Smooth muscle cell (in vitro differentiated cells): Measurements from ENCODE around the gene CACTIN. TPM values are rescaled to one million over a fixed set of nuclear protein-coding genes. Genes with fewer than 3 reads are reported as not detected.

ENCODE experiments used
- DNase-seq: peaks from one replicate; lab custom pipeline; 2025; ENCODE audit not compliant: unreplicated experiment; lab: John Stamatoyannopoulos, UW
- H2AFZ ChIP-seq: fragments of 200-600 bp; sonication (generic); 2 replicates; pipeline ENCODE4 v1.6.0; 2016; ENCODE audit warnings: antibody characterized with exemption, low read depth, mild to moderate bottlenecking
- H3F3A ChIP-seq: fragments of 200-600 bp; sonication (generic); 2 replicates; pipeline ENCODE4 v1.6.0; 2017; ENCODE audit warnings: antibody characterized with exemption, low read depth
- H3K27ac ChIP-seq: fragments of 200-600 bp; sonication (generic); 2 replicates; pipeline ENCODE4 v1.5.1; 2016; ENCODE audit warnings: low read depth, mild to moderate bottlenecking
- H3K27me3 ChIP-seq: fragments of 200-600 bp; sonication (generic); 2 replicates; pipeline ENCODE4 v1.6.1; 2016; ENCODE audit warnings: low read depth, mild to moderate bottlenecking
- H3K36me3 ChIP-seq: fragments of 200-600 bp; sonication (generic); 2 replicates; pipeline ENCODE4 v1.5.1; 2016; ENCODE audit warnings: low read depth
- H3K4me1 ChIP-seq: fragments of 200-600 bp; sonication (generic); 2 replicates; pipeline ENCODE4 v1.5.1; 2016; ENCODE audit warnings: low read depth
- H3K4me2 ChIP-seq: fragments of 200-600 bp; sonication (generic); 2 replicates; pipeline ENCODE4 v1.6.0; 2016; ENCODE audit warnings: mild to moderate bottlenecking
- H3K4me3 ChIP-seq: fragments of 200-600 bp; sonication (generic); 2 replicates; pipeline ENCODE4 v1.5.1; 2016; ENCODE audit warnings: mild to moderate bottlenecking
- H3K79me2 ChIP-seq: fragments of 200-600 bp; sonication (generic); 2 replicates; pipeline ENCODE4 v1.6.0; 2016; ENCODE audit warnings: low read depth, mild to moderate bottlenecking
- H3K9ac ChIP-seq: fragments of 200-600 bp; sonication (generic); 2 replicates; pipeline ENCODE4 v1.6.0; 2016; ENCODE audit warnings: low read depth
- H3K9me3 ChIP-seq: fragments of 200-600 bp; sonication (generic); replicated peaks from 2 replicates; pipeline ENCODE4 v1.5.1; 2016; ENCODE audit warnings: low read depth
- H4K20me1 ChIP-seq: fragments of 200-600 bp; sonication (generic); 2 replicates; pipeline ENCODE4 v1.6.0; 2016; ENCODE audit warnings: low read depth
- WGBS: methylation state at CpG from one replicate; pipeline ENCODE4 v1.1.7; 2016; ENCODE audit warnings: low lambda C conversion rate; 5-methylcytosine and 5-hydroxymethylcytosine counted together
- polyA plus RNA-seq: library from polyadenylated mRNA; unstranded; fragments of >200 nt; fragmentation: Nextera tagmentation; extraction: Ambion mirVana; gene quantifications from 2 replicates; pipeline ENCODE4 v1.2.1, GENCODE V29; 2016
- total RNA-seq: library from RNA; depleted of rRNA; stranded (reverse); fragments of >200 nt; gene quantifications from 2 replicates; pipeline ENCODE4 v1.2.3, GENCODE V29; 2014
- TF ChIP-seq, protein P1 (sequence below): fragments of 200-600 bp; sonication (generic); IDR thresholded peaks from 2 replicates; pipeline ENCODE4 v1.5.1; 2017; ENCODE audit warnings: borderline replicate concordance, mild to moderate bottlenecking, antibody characterized with exemption; ENCODE audit not compliant: insufficient read depth, poor library complexity, severe bottlenecking

Gene CACTIN
- total and polyA plus RNA-seq, 2 experiments from 2014 or later: 16.7 to 22.5 TPM

DNA sequence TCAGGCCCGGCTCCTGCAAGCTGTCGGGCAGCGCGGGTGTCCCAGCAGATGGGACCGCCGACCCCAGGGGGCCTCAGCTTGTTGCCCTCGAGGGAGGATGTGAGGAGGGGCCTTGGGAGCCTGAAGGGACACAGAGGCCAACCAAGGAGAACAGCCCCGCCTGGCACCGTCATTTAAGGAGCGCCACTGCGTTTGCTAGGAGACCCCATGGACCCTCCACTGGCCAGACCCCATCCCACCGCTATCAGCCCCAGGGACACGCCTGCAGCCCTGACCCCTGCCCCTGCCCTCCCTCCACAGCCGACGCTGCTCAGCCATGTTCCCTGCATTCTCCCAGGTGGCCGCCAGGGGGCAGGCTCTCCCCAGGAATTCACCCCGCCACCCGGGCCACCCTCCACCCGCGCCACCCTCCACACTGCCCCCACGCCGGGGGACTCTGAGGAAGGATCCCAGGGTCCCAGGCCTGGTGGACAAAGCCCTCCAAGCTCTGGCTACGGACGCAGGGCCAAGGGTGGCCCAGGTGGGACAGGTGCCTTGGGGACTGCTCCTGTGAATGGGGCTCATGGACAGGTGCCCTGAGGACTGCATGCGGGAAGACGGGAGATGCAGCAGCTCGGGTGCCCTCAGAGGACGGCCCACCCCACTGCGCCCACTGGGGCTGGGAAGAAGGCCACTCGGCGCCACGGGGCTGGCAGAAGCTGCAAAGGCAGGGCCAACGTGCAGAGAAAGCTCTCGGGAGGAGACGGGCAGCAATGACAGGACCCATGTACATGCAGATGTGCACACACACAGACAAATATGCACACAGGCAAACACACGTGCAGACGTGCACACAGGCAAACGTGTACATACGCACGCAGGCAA, 39.3 kb upstream of the CACTIN start:
- Histone ChIP-seq H3K9ac (no peak overlapping the region), H3F3A (no peaks in the 10 kb centered on the region), H3K9me3 (no peaks in the 10 kb centered on the region), H4K20me1 (peaks cover 22% of the 10 kb centered on the region), H2AFZ (no peak overlapping the region), H3K4me2 (no peak overlapping the region), H3K36me3 (no peaks in the 10 kb centered on the region), H3K27me3 (no peaks in the 10 kb centered on the region), H3K79me2 (peaks cover 5% of the 10 kb centered on the region), H3K4me1 (peaks cover 7% of the 10 kb centered on the region), H3K4me3 (no peak overlapping the region), H3K27ac (no peak overlapping the region)
- 53% methylated on average over 40 of the region's 40 CpGs for WGBS
- DNase-seq: peak; percentile 37
- TF ChIP-seq, protein P1, sequence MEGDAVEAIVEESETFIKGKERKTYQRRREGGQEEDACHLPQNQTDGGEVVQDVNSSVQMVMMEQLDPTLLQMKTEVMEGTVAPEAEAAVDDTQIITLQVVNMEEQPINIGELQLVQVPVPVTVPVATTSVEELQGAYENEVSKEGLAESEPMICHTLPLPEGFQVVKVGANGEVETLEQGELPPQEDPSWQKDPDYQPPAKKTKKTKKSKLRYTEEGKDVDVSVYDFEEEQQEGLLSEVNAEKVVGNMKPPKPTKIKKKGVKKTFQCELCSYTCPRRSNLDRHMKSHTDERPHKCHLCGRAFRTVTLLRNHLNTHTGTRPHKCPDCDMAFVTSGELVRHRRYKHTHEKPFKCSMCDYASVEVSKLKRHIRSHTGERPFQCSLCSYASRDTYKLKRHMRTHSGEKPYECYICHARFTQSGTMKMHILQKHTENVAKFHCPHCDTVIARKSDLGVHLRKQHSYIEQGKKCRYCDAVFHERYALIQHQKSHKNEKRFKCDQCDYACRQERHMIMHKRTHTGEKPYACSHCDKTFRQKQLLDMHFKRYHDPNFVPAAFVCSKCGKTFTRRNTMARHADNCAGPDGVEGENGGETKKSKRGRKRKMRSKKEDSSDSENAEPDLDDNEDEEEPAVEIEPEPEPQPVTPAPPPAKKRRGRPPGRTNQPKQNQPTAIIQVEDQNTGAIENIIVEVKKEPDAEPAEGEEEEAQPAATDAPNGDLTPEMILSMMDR: peak; percentile 96

- Histone ChIP-seq H3K4me2 (no peak overlapping the region), H3K79me2 (no peaks in the 10 kb centered on the region), H3K9me3 (no peaks in the 10 kb centered on the region), H4K20me1 (peaks cover 22% of the 10 kb centered on the region), H3K27ac (no peak overlapping the region), H3K27me3 (no peaks in the 10 kb centered on the region), H3K4me1 (no peaks in the 10 kb centered on the region), H3F3A (no peaks in the 10 kb centered on the region), H3K4me3 (no peak overlapping the region), H3K9ac (no peak overlapping the region), H3K36me3 (no peaks in the 10 kb centered on the region), H2AFZ (no peak overlapping the region)
- TF ChIP-seq, protein P1: no peak
- DNase-seq: no peak
- 91% methylated on average over 15 of the region's 19 CpGs for WGBS
Observed at GRCh38 chr19:3664879-3665642, 38.5 kb upstream of the CACTIN start.

DNA sequence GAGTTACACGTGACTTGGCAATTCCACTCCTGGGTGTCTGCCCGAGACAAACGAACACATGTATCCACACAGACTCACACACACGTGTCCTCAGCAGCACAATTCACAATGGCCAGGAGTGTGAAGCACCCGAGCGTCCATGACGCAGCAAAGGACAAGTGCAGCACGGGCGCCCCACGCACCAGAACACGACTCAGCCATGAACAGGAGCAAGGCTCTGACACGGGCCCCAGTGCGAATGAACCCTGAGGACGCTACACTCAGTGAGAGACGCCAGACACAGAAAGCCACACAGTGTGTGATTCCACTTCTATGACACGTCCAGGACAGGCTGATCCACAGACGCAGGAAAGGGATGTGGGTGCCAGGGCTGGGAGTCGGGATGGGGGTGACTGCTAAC, 37.2 kb upstream of the CACTIN start:
- H3F3A ChIP-seq: no peaks in the 10 kb centered on the region
- no peaks in the 10 kb centered on the region for H3K79me2 ChIP-seq
- H3K9me3 ChIP-seq: no peaks in the 10 kb centered on the region
- no peaks in the 10 kb centered on the region for H3K36me3 ChIP-seq
- TF ChIP-seq, protein P1: no peak
- no peaks in the 10 kb centered on the region for H3K27me3 ChIP-seq
- no peak overlapping the region for H3K27ac ChIP-seq
- H3K4me1 ChIP-seq: no peaks in the 10 kb centered on the region
- 93% methylated on average over 18 of the region's 18 CpGs for WGBS
- no peak for DNase-seq
- H3K4me3 ChIP-seq: no peak overlapping the region
- no peak overlapping the region for H3K4me2 ChIP-seq
- peaks cover 22% of the 10 kb centered on the region for H4K20me1 ChIP-seq
- H3K9ac ChIP-seq: no peak overlapping the region
- no peak overlapping the region for H2AFZ ChIP-seq
